ENCODE data around the gene MAMLD1. TPM values are rescaled to one million over a fixed set of nuclear protein-coding genes. Genes with fewer than 3 reads are reported as not detected.

The MAMLD1 gene
- total RNA-seq, 4 donors from 2014 or later: 4.5 to 10.3 (median 6.2) TPM

GRCh38 chrX:150463566-150463965, 100.4 kb downstream of the MAMLD1 start:
- TF ChIP-seq, protein P1, sequence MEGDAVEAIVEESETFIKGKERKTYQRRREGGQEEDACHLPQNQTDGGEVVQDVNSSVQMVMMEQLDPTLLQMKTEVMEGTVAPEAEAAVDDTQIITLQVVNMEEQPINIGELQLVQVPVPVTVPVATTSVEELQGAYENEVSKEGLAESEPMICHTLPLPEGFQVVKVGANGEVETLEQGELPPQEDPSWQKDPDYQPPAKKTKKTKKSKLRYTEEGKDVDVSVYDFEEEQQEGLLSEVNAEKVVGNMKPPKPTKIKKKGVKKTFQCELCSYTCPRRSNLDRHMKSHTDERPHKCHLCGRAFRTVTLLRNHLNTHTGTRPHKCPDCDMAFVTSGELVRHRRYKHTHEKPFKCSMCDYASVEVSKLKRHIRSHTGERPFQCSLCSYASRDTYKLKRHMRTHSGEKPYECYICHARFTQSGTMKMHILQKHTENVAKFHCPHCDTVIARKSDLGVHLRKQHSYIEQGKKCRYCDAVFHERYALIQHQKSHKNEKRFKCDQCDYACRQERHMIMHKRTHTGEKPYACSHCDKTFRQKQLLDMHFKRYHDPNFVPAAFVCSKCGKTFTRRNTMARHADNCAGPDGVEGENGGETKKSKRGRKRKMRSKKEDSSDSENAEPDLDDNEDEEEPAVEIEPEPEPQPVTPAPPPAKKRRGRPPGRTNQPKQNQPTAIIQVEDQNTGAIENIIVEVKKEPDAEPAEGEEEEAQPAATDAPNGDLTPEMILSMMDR (IDR thresholded peaks at IDR 0.05): no peak
- no peak for DNase-seq (ENCODE audit: low spot score)
- ATAC-seq (ENCODE audit: low FRiP score): no peak

GRCh38 chrX:150464001-150464400, 100.9 kb downstream of the MAMLD1 start:
- DNase-seq (ENCODE audit: low spot score) (no peak), ATAC-seq (ENCODE audit: low FRiP score) (no peak)
- TF ChIP-seq, protein P1 (IDR thresholded peaks at IDR 0.05): no peak

DNA sequence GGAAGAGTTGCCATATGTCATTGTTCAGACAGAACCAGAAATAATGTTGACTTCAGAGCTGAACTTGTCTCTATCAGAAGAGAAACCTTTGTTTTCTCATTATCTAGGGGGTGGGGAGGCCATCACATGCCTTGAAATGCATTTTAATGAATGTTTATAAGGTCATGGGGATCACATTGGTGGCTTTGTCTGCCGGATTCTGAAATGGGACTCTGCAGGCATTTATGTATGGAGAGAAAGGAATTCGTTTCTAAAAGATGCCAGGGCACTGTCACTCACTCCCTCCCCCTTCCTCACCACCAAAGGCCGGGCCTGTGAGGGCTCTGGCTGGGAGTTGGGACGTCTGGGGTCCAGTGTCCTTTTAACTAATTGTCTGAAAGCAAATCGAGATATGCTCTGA, 102.2 kb downstream of the MAMLD1 start:
- DNase-seq (ENCODE audit: low spot score) (no peak), ATAC-seq (ENCODE audit: low FRiP score) (no peak)
- TF ChIP-seq, protein P1 (IDR thresholded peaks at IDR 0.05): no peak

- DNase-seq (ENCODE audit: low spot score) (no peak), ATAC-seq (ENCODE audit: low FRiP score) (no peak)
- TF ChIP-seq, protein P1 (IDR thresholded peaks at IDR 0.05): no peak
Observed at GRCh38 chrX:150465881-150466775, 103.0 kb downstream of the MAMLD1 start.

DNA sequence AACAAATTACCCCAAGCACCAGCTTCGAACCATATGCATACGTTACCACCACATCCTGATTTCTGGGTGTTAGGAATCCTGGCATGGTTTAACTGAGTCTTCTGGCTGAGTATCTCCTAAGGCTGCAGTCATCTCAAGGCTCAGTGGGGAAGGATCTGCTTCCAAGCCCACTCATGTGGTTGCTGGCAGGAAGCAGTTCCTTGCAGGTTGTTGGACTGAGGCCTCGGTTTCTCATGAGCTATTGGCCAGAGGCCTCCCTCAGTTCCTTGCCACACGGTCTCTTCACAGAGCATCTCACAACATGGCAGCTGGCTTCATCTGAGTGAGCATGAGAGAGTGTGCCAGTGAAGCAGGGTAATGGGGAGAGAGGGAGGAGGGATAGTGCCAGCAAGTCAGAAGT, 109.2 kb downstream of the MAMLD1 start:
- TF ChIP-seq, protein P1 (IDR thresholded peaks at IDR 0.05): no peak
- DNase-seq (ENCODE audit: low spot score) (no peak), ATAC-seq (ENCODE audit: low FRiP score) (no peak)

- TF ChIP-seq, protein P1 (IDR thresholded peaks at IDR 0.05): no peak
- DNase-seq (ENCODE audit: low spot score): no peak
- ATAC-seq (ENCODE audit: low FRiP score): no peak
Observed at GRCh38 chrX:150473371-150473770, 110.3 kb downstream of the MAMLD1 start.

GRCh38 chrX:150475461-150475860, 112.3 kb downstream of the MAMLD1 start:
- TF ChIP-seq, protein P1 (IDR thresholded peaks at IDR 0.05): no peak
- no peak for ATAC-seq (ENCODE audit: low FRiP score)
- no peak for DNase-seq (ENCODE audit: low spot score)

Data from omental fat pad (tissue), 4 donors.